GM23248 (cell line): Measurements from ENCODE around the gene AGPAT3.

Experiments
- EZH2 ChIP-seq: fragments of 200-600 bp; sonication (generic); IDR thresholded peaks from 2 replicates; pipeline ENCODE4 v1.6.1; 2018; ENCODE audit warnings: antibody characterized with exemption, mild to moderate bottlenecking; ENCODE audit not compliant: insufficient read depth, poor library complexity, severe bottlenecking
- EZH2phosphoT487 ChIP-seq: fragments of 200-600 bp; sonication (generic); IDR thresholded peaks from 2 replicates; pipeline ENCODE4 v1.6.1; 2018; ENCODE audit warnings: antibody characterized with exemption, moderate library complexity, mild to moderate bottlenecking, low read depth; ENCODE audit not compliant: insufficient read depth

- TF ChIP-seq EZH2 = no peak
- no peak for TF ChIP-seq EZH2phosphoT487
Measured at GRCh38 chr21:43899307-43900077, 34.5 kb downstream of the AGPAT3 start.
